ENCODE data around the gene MICAL1.
A peak's percentile ranks its signal among the peaks of the same experiment; 100 is the strongest.
"Not testable (repeated sequence)": the region's sequence is repeated elsewhere in the genome, so short reads cannot be mapped to it uniquely, and the experiment has no call there.

Gene MICAL1

DNA sequence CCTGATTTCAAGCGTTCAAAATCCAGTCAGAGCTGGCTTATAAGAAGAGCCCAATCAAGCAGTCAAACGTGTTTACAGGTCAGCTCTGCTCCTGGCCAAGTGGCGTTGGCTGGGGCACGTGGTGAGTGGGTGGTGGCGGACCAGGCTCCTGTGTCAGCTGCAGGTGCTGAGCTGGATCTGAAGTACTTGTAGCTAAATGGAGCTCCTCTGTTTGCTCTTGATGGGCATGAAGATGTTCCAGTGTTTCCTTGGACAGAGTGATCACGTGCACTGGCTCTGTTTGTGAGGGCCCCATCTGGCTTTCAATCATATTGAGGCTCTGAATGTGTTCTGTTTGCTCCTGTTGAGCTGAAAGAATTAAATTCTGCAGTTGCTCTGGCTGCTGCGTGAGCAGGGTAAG, 10.2 kb upstream of the MICAL1 start:
- no peak overlapping the region for H3K4me2 ChIP-seq
- peaks cover 6% of the 10 kb centered on the region for H3K4me1 ChIP-seq (ENCODE audit: low read depth, poor library complexity, severe bottlenecking)
- TF ChIP-seq, protein P1, sequence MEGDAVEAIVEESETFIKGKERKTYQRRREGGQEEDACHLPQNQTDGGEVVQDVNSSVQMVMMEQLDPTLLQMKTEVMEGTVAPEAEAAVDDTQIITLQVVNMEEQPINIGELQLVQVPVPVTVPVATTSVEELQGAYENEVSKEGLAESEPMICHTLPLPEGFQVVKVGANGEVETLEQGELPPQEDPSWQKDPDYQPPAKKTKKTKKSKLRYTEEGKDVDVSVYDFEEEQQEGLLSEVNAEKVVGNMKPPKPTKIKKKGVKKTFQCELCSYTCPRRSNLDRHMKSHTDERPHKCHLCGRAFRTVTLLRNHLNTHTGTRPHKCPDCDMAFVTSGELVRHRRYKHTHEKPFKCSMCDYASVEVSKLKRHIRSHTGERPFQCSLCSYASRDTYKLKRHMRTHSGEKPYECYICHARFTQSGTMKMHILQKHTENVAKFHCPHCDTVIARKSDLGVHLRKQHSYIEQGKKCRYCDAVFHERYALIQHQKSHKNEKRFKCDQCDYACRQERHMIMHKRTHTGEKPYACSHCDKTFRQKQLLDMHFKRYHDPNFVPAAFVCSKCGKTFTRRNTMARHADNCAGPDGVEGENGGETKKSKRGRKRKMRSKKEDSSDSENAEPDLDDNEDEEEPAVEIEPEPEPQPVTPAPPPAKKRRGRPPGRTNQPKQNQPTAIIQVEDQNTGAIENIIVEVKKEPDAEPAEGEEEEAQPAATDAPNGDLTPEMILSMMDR (conservative IDR thresholded peaks at IDR 0.05; ENCODE audit: low read depth, low read length) = no peak
- H3K27ac ChIP-seq = no peak overlapping the region
- H3K36me3 ChIP-seq (ENCODE audit: insufficient read depth) = no peaks in the 10 kb centered on the region
- no peak overlapping the region for H2AFZ ChIP-seq (ENCODE audit: low read depth)
- H3K9ac ChIP-seq = no peak overlapping the region
- H3K4me3 ChIP-seq (IDR thresholded peaks at IDR 0.05; ENCODE audit: insufficient read depth, low read depth, low read length) = no peak overlapping the region
- no peaks in the 10 kb centered on the region for H4K20me1 ChIP-seq (ENCODE audit: insufficient read depth)
- no peaks in the 10 kb centered on the region for H3K79me2 ChIP-seq (ENCODE audit: insufficient read depth, low read depth)
- H3K27me3 ChIP-seq (ENCODE audit: insufficient read depth, low read depth) = no peaks in the 10 kb centered on the region

DNA sequence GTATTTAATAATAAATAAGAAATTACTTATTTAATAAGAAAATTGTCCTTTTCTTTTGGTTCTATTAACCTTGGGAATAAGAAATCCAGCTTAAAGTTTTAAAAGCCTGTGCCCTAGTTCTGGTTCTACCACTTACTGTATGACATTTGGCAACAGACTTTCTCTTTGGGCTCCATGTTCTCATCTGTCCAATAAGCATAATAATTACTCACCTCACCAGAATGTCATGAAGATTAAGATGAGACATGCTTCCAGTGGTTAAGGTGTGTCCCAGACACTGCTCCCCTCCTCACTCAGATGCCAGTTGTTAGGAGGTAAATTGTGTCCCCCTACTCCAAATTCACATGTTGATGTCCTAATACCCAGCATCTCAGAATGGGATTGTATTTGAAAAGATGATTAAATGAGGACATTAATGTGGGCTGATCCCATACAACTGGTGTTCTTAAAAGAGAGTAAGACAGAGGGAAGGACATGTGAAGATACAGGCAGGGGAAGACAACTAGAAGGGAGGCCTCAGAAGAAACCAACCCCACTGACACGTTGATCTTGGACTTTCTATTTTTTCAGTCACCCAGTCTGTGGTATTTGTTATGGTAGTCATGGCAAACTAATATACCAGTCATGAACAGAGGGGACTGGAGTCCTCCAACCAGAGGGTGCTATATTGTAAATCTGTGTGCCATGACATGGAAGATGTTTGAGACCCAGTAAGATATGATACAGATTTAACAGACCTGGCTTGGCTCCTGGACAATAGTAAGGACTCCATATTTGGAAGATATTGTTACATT, 6.4 kb upstream of the MICAL1 start:
- H3K4me3 ChIP-seq (IDR thresholded peaks at IDR 0.05; ENCODE audit: insufficient read depth, low read depth, low read length) = no peak overlapping the region
- no peak overlapping the region for H3K9ac ChIP-seq
- no peak overlapping the region for H3K27ac ChIP-seq
- TF ChIP-seq, protein P1 (conservative IDR thresholded peaks at IDR 0.05; ENCODE audit: low read depth, low read length) = no peak
- H3K4me1 ChIP-seq (ENCODE audit: low read depth, poor library complexity, severe bottlenecking) = peaks cover 45% of the 10 kb centered on the region
- no peaks in the 10 kb centered on the region for H4K20me1 ChIP-seq (ENCODE audit: insufficient read depth)
- no peak overlapping the region for H3K4me2 ChIP-seq
- no peaks in the 10 kb centered on the region for H3K79me2 ChIP-seq (ENCODE audit: insufficient read depth, low read depth)
- H3K27me3 ChIP-seq (ENCODE audit: insufficient read depth, low read depth) = no peaks in the 10 kb centered on the region
- no peak overlapping the region for H2AFZ ChIP-seq (ENCODE audit: low read depth)
- H3K36me3 ChIP-seq (ENCODE audit: insufficient read depth) = no peaks in the 10 kb centered on the region

DNA sequence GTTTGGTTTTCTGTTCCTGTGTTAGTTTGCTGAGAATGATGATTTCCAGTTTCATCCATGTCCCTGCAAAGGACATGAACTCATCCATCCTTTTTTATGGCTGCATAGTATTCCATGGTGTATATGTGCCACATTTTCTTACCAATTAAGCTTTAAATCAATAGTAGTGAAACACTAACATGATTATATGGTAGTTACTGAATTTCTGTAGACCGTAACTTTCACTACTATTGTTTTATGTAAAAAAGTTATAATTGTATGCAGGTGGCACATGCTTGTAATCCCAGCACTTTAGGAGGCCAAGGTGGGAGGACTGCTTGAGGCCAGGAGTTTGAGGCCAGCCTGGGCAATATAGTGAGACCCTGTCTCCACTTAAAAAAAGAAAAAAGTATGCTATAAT, 5.6 kb upstream of the MICAL1 start:
- not testable (repeated sequence) for H3K79me2 ChIP-seq (ENCODE audit: insufficient read depth, low read depth); H2AFZ ChIP-seq (ENCODE audit: low read depth); H3K9ac ChIP-seq; H3K4me3 ChIP-seq (IDR thresholded peaks at IDR 0.05; ENCODE audit: insufficient read depth, low read depth, low read length); H3K27me3 ChIP-seq (ENCODE audit: insufficient read depth, low read depth); H3K36me3 ChIP-seq (ENCODE audit: insufficient read depth); H3K27ac ChIP-seq; H4K20me1 ChIP-seq (ENCODE audit: insufficient read depth)
- peaks cover 49% of the 10 kb centered on the region for H3K4me1 ChIP-seq (ENCODE audit: low read depth, poor library complexity, severe bottlenecking)
- peak overlapping the region; percentile 47; the same call in 1 of the 2 replicates for H3K4me2 ChIP-seq

DNA sequence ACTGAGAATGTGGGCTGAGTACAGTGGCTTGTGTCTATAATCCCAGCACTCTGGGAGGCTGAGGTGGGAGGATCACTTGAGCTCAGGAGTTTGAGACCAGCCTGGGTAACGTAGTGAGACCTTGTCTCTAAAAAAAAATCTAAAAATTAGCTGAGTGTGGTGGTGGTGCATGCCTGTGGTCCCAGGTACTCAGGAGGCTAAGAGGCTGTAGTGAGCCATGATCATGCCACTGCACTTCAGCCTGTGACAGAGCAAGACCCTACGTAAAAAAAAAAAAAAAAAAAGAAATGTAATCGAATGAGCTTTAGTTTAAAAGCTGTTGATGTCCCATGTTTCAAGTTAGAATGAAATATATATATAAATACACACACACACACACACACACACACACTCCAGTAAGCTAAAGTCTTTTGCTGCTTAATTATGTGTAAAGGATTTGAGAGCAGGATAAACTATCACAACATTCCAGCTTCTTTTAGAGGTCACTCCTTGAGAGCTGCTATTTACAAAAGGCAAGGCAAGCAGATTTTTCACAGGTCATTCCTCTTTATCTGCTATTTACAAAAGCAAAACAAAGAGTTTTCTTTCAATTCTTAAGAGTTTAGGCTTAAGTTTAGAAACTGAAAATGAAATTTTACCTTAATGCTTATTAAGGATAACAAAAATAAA, 4.7 kb upstream of the MICAL1 start:
- Histone ChIP-seq H3K27me3 (ENCODE audit: insufficient read depth, low read depth) (no peaks in the 10 kb centered on the region), H3K4me1 (ENCODE audit: low read depth, poor library complexity, severe bottlenecking) (peaks cover 49% of the 10 kb centered on the region), H4K20me1 (ENCODE audit: insufficient read depth) (no peaks in the 10 kb centered on the region), H3K79me2 (ENCODE audit: insufficient read depth, low read depth) (no peaks in the 10 kb centered on the region), H2AFZ (ENCODE audit: low read depth) (no peak overlapping the region), H3K27ac (peak overlapping the region; percentile 43), H3K4me3 (IDR thresholded peaks at IDR 0.05; ENCODE audit: insufficient read depth, low read depth, low read length) (no peak overlapping the region), H3K36me3 (ENCODE audit: insufficient read depth) (no peaks in the 10 kb centered on the region), H3K4me2 (peak overlapping the region; percentile 47; the same call in 1 of the 2 replicates), H3K9ac (no peak overlapping the region)
- TF ChIP-seq, protein P1 (conservative IDR thresholded peaks at IDR 0.05; ENCODE audit: low read depth, low read length) = no peak
